ENCODE results near the gene MAP7D1. TPM values are rescaled to one million over a fixed set of nuclear protein-coding genes. Genes with fewer than 3 reads are reported as not detected.

The MAP7D1 gene
- total and polyA plus RNA-seq, 10 of the 15 experiments (the other 5 are each of a cell fraction or from before 2014, with no cell fraction given): 4.4 to 97.6 (median 24.2) TPM

DNA sequence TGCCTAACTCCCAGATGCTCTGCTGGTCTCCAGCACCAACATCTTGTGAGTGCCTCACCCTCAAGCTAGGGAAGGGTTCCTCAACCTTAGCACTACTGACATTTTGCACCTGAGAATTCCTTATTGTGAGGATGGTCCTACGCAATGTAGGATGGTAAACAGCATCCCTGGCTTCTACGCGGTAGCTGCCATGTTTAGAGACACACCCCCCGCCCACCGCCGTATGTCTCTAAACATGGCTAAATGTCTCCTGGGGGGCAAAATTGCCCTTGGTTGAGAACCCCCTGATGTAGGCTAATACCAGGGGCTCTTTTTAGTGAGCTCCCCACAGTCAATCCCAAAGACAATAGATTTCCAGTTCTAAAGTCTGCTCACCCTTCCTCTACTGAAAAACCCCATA lies 2.5 kb upstream of the MAP7D1 start:
- ATAC-seq (no peak), FAIRE-seq (no peak), DNase-seq (ENCODE audit: low read depth, low spot score) (no peak)
- TF ChIP-seq STAT1 (conservative IDR thresholded peaks at IDR 0.05): no peak
- Histone ChIP-seq H3K9ac (ENCODE audit: control insufficient read depth, insufficient read depth, low read length) (no peak overlapping the region), H3K9me3 (replicated peaks; ENCODE audit: control insufficient read depth, insufficient read depth, low read length) (no peaks in the 10 kb centered on the region), H3K4me3 (no peak overlapping the region), H3K4me2 (ENCODE audit: control insufficient read depth, insufficient read depth) (no peak overlapping the region), H3K4me1 (ENCODE audit: control insufficient read depth, insufficient read depth, low read length) (peaks cover 40% of the 10 kb centered on the region), H3K36me3 (ENCODE audit: control insufficient read depth in 2 of 2, insufficient read depth in 2 of 2, low read length in 1 of 2) (0 out of 4 replicates have a peak, but pooled peaks cover 0 to 3% of the 10 kb centered on the region in 2 experiments), H3K79me2 (ENCODE audit: control insufficient read depth, insufficient read depth, low read length) (peaks cover 43% of the 10 kb centered on the region), H4K20me1 (ENCODE audit: control insufficient read depth, insufficient read depth) (no peaks in the 10 kb centered on the region; the same call in 1 of the 2 replicates), H2AFZ (ENCODE audit: control insufficient read depth, low read depth, low read length) (no peak overlapping the region), H3K27me3 (replicated peaks in 1 of 2; ENCODE audit: control insufficient read depth in 2 of 2, insufficient read depth in 2 of 2, low read length in 1 of 2) (no peaks in the 10 kb centered on the region), H3K27ac (ENCODE audit: control insufficient read depth, insufficient read depth) (no peak overlapping the region)
- BruUV-seq (replicated peaks): no TSS peak
- POLR2A ChIA-PET: interaction anchor here (0.6 to 1.0 kb wide), 4 partner anchors 10 to 71 kb away, joined by 3 to 12 read pairs (median 4); partner anchors contain the start of gene THRAP3
- intact Hi-C loops (cut with micrococcal nuclease; ENCODE audit: unreplicated experiment) (loop anchor here (10.0 kb wide), 1 partner anchor 231 kb away; the partner anchor contains the start of gene STK40), in situ Hi-C loops (cut with MboI) (loop anchor here (5.0 kb wide), 1 partner anchor 134 kb away; no protein-coding TSS in a partner anchor)
- CTCF ChIA-PET: interaction anchor here (5.7 to 10.2 kb wide), 2 partner anchors 36 to 133 kb away, joined by 89 to 262 read pairs; no protein-coding TSS in a partner anchor
- SMC1A ChIA-PET (ENCODE audit: uncharacterized antibody, unreplicated experiment): interaction anchor here (1.9 to 5.9 kb wide), 3 partner anchors 9 to 132 kb away, joined by 5 to 135 read pairs (median 9); partner anchors contain the start of gene THRAP3
- WGBS (ENCODE audit: insufficient coverage, insufficient replicate concordance, low lambda C conversion rate, missing lambda C conversion rate): 100% methylated on average over 6 of the region's 6 CpGs
- RAD21 ChIA-PET (ENCODE audit: unreplicated experiment): interaction anchor here (1.2 to 5.5 kb wide), 2 partner anchors 8 to 71 kb away, joined by 3 to 146 read pairs; partner anchors contain the start of gene THRAP3

DNA sequence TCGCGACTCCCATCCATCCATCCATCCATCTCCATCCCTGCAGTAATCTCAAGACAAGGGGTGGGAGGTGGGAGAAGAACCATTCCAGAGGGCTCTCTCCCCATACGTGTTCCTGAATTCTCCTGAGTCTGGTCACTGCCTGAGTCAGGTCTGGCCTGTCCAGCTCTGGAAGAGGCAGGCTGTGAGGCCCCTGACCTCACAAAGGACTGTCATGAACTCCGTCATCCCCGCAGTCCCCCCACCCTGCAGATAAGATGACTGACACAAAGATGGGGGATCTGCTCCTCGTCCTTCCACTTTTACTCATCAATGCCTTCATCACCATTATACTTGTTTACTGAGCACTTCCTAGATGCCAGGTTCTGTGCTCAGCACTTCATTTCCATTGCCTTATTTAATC lies 1.6 kb upstream of the MAP7D1 start:
- Histone ChIP-seq H3K36me3 (ENCODE audit: control insufficient read depth in 2 of 2, insufficient read depth in 2 of 2, low read length in 1 of 2) (0 out of 4 replicates have a peak, but pooled peaks cover 0 to 5% of the 10 kb centered on the region in 2 experiments), H3K4me1 (ENCODE audit: control insufficient read depth, insufficient read depth, low read length) (peaks cover 43% of the 10 kb centered on the region), H3K4me3 (no peak overlapping the region), H3K9ac (ENCODE audit: control insufficient read depth, insufficient read depth, low read length) (no peak overlapping the region), H3K27me3 (replicated peaks in 1 of 2; ENCODE audit: control insufficient read depth in 2 of 2, insufficient read depth in 2 of 2, low read length in 1 of 2) (no peaks in the 10 kb centered on the region), H3K9me3 (replicated peaks; ENCODE audit: control insufficient read depth, insufficient read depth, low read length) (no peaks in the 10 kb centered on the region), H3K79me2 (ENCODE audit: control insufficient read depth, insufficient read depth, low read length) (peaks cover 42% of the 10 kb centered on the region), H3K27ac (ENCODE audit: control insufficient read depth, insufficient read depth) (no peak overlapping the region), H4K20me1 (ENCODE audit: control insufficient read depth, insufficient read depth) (no peaks in the 10 kb centered on the region; the same call in 1 of the 2 replicates), H3K4me2 (ENCODE audit: control insufficient read depth, insufficient read depth) (no peak overlapping the region), H2AFZ (ENCODE audit: control insufficient read depth, low read depth, low read length) (no peak overlapping the region)
- RAD21 ChIA-PET (ENCODE audit: unreplicated experiment): interaction anchor here (0.7 to 1.2 kb wide), 2 partner anchors 70 kb away, joined by 3 read pairs; partner anchors contain the start of gene THRAP3
- SMC1A ChIA-PET (ENCODE audit: uncharacterized antibody, unreplicated experiment): interaction anchor here (1.9 to 2.9 kb wide), 3 partner anchors 33 to 131 kb away, joined by 5 to 9 read pairs (median 6); partner anchors contain the start of gene THRAP3
- TF ChIP-seq MEF2B (IDR thresholded peaks at IDR 0.05; ENCODE audit: partially characterized antibody, poor library complexity, severe bottlenecking) (no peak), ZNF384 (IDR thresholded peaks at IDR 0.05; ENCODE audit: borderline replicate concordance, low read depth, low read length) (no peak)
- TF ChIP-seq, protein P1, sequence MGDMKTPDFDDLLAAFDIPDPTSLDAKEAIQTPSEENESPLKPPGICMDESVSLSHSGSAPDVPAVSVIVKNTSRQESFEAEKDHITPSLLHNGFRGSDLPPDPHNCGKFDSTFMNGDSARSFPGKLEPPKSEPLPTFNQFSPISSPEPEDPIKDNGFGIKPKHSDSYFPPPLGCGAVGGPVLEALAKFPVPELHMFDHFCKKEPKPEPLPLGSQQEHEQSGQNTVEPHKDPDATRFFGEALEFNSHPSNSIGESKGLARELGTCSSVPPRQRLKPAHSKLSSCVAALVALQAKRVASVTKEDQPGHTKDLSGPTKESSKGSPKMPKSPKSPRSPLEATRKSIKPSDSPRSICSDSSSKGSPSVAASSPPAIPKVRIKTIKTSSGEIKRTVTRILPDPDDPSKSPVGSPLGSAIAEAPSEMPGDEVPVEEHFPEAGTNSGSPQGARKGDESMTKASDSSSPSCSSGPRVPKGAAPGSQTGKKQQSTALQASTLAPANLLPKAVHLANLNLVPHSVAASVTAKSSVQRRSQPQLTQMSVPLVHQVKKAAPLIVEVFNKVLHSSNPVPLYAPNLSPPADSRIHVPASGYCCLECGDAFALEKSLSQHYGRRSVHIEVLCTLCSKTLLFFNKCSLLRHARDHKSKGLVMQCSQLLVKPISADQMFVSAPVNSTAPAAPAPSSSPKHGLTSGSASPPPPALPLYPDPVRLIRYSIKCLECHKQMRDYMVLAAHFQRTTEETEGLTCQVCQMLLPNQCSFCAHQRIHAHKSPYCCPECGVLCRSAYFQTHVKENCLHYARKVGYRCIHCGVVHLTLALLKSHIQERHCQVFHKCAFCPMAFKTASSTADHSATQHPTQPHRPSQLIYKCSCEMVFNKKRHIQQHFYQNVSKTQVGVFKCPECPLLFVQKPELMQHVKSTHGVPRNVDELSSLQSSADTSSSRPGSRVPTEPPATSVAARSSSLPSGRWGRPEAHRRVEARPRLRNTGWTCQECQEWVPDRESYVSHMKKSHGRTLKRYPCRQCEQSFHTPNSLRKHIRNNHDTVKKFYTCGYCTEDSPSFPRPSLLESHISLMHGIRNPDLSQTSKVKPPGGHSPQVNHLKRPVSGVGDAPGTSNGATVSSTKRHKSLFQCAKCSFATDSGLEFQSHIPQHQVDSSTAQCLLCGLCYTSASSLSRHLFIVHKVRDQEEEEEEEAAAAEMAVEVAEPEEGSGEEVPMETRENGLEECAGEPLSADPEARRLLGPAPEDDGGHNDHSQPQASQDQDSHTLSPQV (IDR thresholded peaks at IDR 0.05): no peak
- TF ChIP-seq, protein P2, sequence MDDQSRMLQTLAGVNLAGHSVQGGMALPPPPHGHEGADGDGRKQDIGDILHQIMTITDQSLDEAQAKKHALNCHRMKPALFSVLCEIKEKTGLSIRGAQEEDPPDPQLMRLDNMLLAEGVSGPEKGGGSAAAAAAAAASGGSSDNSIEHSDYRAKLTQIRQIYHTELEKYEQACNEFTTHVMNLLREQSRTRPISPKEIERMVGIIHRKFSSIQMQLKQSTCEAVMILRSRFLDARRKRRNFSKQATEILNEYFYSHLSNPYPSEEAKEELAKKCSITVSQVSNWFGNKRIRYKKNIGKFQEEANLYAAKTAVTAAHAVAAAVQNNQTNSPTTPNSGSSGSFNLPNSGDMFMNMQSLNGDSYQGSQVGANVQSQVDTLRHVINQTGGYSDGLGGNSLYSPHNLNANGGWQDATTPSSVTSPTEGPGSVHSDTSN (IDR thresholded peaks at IDR 0.05; ENCODE audit: insufficient replicate concordance, low read depth, low read length): no peak
- DNase-seq (ENCODE audit: low read depth, low spot score) (no peak), FAIRE-seq (no peak), ATAC-seq (no peak)
- in situ Hi-C loops (cut with MboI) (loop anchor here (5.0 kb wide), 1 partner anchor 133 kb away; no protein-coding TSS in a partner anchor), intact Hi-C loops (cut with micrococcal nuclease; ENCODE audit: unreplicated experiment) (loop anchor here (10.0 kb wide), 1 partner anchor 230 kb away; the partner anchor contains the start of gene STK40)
- CTCF ChIA-PET: interaction anchor here (1.3 to 10.2 kb wide), 2 partner anchors 35 to 69 kb away, joined by 3 to 262 read pairs; no protein-coding TSS in a partner anchor
- WGBS (ENCODE audit: insufficient coverage, insufficient replicate concordance, low lambda C conversion rate, missing lambda C conversion rate): 90% methylated on average over 5 of the region's 6 CpGs
- BruUV-seq (replicated peaks): no TSS peak
- POLR2A ChIA-PET: no interaction called here
